Stromal cell of bone marrow (primary cell): ENCODE results near the gene BANF2.
"Not testable (repeated sequence)": the region's sequence is repeated elsewhere in the genome, so short reads cannot be mapped to it uniquely, and the experiment has no call there.

ENCODE experiments used
- DNase-seq: peaks from one replicate; pipeline ENCODE4 v3.0.0-alpha.2; 2012; ENCODE audit warnings: low read depth

The BANF2 gene

DNA sequence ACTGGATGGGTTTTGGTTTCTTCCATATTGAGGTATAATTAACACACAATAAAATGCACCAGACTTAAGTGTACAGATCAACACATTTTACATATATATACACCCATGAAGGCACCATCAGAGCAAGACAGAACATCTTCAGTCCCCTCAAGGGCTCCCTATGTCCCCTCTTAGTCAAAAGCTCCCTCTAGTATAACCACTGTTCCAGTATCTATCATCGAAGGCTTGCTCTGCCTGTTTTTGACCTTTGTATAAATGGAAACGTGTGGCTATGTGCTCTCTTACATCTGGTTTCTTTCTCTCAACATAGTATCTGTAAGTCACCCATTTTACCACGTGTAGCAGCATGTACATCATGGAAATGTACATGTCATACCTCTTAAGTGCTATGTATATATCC lies 66.5 kb downstream of the BANF2 start:
- no peak for DNase-seq

DNA sequence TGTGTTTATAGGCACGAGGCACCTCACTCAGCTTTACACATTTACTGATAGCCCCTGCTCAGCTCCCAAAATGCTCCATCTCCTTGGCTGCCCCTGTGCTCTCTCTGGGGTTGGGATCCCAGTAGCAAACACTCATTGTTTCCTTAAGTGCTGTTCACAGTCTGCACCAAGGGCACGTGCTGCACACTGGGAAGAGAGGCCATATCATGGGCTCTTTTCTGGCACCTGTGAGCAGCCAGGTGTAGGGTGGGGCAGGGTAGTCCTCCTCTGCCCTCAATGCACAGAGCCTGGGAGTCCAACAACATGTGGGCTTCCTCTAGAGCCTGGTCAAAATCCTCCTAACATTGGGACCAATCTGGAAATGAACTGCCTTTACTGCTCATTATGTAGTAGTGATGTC lies 67.9 kb downstream of the BANF2 start:
- DNase-seq: no peak

DNA sequence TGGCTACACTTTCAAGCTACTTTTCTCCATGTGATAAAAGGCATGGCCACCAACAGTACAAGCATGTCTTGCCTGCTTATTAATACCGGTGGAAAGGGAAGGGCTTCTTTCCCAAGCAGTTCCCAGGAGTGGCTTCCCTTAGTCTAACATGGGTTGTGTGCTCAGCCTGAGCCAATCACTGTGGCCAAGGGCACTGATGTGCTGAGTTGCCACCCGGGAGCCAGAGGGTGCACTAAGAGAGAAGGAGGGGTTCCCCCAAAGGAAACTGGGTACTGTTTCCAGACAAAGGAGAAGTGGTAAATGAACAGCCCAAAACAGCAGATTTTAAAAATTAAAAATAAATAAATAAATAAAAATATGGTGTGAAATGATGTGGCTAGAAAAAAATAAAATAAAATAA lies 68.5 kb downstream of the BANF2 start:
- no peak for DNase-seq

DNA sequence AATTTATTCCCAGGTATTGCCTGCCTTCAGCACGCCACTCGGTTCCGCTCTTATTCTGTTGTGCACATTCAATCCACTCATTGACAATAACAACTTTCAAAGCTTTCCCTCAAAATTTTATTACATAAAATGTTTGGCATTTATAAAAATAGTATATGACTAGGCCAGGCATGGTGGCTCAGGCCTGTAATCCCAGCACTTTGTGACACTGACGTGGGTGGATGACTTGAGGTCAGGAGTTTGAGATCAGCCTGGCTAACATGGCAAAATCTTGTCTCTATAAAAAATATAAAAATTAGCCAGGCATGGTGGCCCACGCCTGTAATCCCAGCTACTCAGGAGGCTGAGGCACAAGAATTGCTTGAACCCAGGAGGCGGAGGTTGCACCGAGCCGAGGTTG lies 70.0 kb downstream of the BANF2 start:
- not testable (repeated sequence) for DNase-seq

DNA sequence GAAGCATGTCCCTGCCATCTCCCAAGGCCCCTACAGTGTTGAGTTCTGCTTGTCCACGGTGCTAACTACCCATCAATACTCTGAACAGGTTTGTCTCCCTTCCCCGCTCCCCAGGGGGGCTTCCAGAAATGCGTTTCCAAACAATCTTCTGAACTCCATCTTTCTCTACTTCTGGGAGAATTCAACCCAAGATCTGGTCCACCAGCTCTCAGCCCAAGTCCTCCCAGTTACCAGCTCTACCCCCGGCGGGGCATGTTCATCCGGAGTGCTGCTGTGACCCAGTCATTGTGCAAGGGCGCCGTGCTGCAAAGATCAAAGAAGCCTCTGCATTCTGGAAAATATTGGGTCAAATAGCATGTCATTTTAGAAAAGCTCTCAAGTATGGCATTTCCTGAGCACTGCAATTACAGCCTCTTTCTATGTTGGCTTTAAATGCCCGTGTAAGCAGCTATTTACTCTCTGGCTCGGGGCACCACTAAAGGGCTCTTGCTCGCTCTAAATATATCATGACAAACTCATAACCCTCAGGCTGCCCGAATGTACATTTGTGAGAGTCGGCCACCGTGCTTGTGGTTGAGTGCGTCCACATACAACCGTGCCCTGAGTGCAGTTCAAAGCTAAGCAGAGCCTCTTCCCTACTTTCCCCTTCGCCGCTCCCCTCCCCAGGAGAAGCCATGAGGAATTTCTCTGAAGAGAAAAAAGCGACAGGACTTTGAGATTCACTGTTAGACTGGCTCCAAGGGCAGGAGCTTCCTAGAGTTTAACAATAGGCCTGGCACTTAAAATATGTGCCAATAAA lies 71.6 kb downstream of the BANF2 start:
- DNase-seq: no peak

DNA sequence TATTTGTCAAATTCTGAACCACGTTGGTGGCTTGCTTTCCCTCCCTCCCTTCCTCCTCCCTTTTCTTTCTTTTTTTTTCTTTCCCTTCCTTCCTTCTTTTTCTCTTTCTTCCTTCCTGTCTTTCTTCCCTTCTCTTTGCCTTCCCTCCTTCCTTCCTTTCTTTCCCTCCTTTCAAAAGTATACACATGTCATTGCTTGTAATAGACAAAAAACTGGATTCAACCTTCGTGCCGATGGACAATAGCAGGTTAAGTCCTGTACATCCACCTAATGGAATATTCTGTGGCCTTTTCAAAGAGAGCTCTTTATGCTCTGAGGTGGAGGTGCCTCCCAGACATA lies 72.2 kb downstream of the BANF2 start:
- DNase-seq: no peak

DNA sequence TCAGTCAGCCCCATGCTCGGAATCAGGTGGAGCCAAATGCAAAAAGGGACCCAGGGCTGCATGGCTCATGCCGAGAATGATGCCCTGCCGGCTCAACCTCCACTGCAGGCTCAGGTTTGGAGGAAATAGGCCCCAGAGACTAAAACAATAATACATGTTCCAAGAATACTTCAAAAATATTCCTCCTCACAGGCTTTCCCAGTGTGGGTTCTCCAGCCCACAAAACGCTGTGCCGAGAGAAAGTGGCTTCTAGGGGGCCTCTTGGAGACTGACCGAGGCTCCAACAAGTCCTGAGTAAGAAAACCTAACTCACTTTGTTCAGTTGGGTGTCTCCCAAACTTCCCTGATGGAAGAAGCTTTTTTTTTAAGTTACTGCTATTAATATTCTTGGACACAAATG lies 73.9 kb downstream of the BANF2 start:
- DNase-seq: no peak

DNA sequence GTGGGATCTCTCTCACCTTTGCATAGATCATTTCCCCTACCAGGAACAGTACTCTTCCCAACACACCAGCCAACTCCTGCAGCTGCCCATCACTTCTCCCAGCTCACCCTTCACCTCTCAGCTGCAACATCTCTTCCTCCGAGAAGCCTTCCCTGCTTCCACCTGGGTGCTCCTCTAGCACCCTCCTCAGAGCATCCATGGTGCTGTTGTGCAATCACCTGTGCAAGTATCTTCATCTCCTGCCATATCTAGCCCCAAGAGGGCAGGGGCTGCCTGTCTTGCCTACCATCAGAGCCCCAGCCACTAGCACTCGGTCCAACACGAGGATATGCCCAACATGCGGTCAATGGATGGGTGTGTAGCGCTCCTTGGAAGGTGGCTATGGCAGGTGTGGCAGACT lies 75.8 kb downstream of the BANF2 start:
- DNase-seq: no peak

DNA sequence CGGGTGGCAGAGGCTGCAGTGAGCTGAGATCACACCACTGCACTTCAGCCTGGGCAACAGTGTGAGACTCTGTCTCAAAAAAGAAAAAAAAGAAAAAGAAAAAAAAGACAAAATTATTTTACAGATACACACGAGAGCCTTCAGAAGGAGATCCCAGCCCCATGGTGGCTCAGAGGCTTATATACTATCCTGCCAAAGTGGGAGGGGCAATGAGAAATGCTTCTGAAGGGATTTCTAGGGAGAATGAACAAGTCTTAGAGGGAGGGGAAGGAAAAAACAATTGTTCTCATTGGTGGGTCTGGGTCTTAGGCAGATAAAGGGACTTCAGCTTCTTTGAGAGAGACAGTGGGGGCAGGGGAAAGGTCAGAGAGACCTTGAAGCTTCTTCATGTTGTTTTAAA lies 76.8 kb downstream of the BANF2 start:
- DNase-seq: no peak

DNA sequence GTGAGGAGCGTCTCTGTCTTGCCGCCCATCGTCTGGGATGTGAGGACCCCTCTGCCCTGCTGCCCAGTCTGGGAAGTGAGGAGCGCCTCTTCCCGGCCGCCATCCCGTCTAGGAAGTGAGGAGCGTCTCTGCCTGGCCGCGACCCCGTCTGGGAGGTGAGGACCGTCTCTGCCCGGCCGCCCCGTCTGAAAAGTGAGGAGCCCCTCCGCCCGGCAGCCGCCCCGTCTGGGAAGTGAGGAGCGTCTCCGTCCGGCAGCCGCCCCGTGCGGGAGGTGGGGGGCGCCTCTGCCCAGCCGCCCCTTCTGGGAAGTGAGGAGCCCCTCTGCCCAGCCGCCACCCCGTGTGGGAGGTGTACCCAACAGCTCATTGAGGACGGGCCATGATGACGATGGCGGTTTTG lies 79.2 kb downstream of the BANF2 start:
- not testable (repeated sequence) for DNase-seq

DNA sequence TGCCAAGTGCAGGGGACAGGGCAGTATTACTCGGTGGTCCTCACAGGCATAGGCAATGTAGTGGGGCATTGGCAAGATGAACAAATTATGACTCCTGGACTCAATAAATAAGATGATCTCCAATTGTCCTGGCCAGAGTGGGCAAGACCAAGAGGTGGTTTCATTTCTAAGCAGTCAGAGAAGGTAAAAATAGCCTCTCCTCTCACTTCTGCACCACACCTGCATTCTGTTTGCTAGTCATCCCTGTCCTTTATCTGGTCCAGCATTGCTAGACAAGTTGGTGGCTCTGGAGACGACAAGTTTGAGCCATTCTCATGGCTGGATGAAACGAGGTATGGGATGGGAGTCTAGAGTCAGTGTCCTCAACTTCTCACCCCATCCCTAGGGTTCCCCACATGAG lies 83.0 kb downstream of the BANF2 start:
- no peak for DNase-seq

DNA sequence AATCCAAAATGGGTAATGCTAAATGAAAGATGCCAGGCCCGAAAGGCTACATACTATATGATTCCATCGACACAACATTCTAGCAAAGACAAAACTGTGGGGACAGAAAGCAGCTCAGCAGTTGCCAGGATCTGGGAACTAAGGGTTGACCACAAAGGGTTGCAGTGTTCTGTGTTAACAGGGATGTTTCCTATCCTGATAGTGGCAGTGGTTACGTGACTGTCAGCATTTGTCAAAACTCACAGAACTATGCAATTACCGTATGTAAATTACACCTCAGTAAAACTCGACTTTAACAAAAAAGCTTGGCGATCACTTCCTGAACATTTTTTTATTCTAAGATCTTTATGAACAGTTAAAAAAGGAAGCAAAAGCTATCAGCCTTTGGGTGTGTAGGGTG lies 83.9 kb downstream of the BANF2 start:
- no peak for DNase-seq

DNA sequence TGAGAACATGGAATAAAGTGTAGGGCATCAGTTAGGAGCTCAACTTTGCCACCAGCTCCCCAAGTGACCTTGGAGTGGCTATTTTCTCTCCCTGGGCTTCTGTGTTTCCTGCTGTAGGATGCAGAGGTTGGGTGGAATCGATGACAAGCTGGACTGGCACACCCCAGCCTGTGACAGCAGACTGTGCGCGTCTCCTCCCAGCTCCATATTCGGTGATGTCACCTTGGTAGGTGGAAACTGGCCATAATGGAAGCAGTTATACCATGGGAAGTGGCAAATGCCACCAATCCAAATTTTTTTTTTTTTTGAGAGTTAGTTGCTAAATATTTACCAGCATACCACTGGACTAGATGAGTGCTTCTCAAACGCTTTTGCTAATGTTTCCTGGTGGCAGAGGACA lies 85.2 kb downstream of the BANF2 start:
- DNase-seq: no peak
